GM19099 (cell line): ENCODE results near the gene BZW2.

Experiments
- POLR2A ChIP-seq: IDR thresholded peaks from 3 replicates; pipeline ENCODE4 v1.6.1; 2011; ENCODE audit warnings: low read depth; ENCODE audit not compliant: insufficient read length; ENCODE audit errors: extremely low read depth

Gene BZW2

GRCh38 chr7:16636555-16637101 is 9.4 kb upstream of the BZW2 start:
- TF ChIP-seq POLR2A = no peak

GRCh38 chr7:16637379-16637778 is 8.6 kb upstream of the BZW2 start:
- TF ChIP-seq POLR2A = no peak

- no peak for TF ChIP-seq POLR2A
These were observed 7.4 kb upstream of the BZW2 start for GRCh38 chr7:16638282-16639280.

GRCh38 chr7:16644157-16644556 is 1.8 kb upstream of the BZW2 start:
- TF ChIP-seq POLR2A = no peak

GRCh38 chr7:16644636-16645592 is 1.1 kb upstream of the BZW2 start:
- no peak for TF ChIP-seq POLR2A

- TF ChIP-seq POLR2A = no peak
These were observed 591 bp downstream of the BZW2 start for GRCh38 chr7:16646472-16647072.

GRCh38 chr7:16647435-16647960 is 1.5 kb downstream of the BZW2 start:
- no peak for TF ChIP-seq POLR2A

- no peak for TF ChIP-seq POLR2A
These were observed 2.6 kb downstream of the BZW2 start for GRCh38 chr7:16648551-16648950.

- no peak for TF ChIP-seq POLR2A
These were observed 3.2 kb downstream of the BZW2 start for GRCh38 chr7:16649196-16649595.

- TF ChIP-seq POLR2A = no peak
These were observed 4.3 kb downstream of the BZW2 start for GRCh38 chr7:16650266-16650665.

GRCh38 chr7:16651396-16652239 is 5.6 kb downstream of the BZW2 start:
- TF ChIP-seq POLR2A = no peak

- TF ChIP-seq POLR2A = no peak
These were observed 6.2 kb downstream of the BZW2 start for GRCh38 chr7:16652240-16652583.

GRCh38 chr7:16652888-16653287 is 6.9 kb downstream of the BZW2 start:
- TF ChIP-seq POLR2A = no peak

GRCh38 chr7:16655394-16655793 is 9.4 kb downstream of the BZW2 start:
- no peak for TF ChIP-seq POLR2A
